SK-N-MC (cell line): Measurements from ENCODE around the gene DNAJC5G.

Source experiments
- EZH2 ChIP-seq: fragments of 200-600 bp; sonication (generic); IDR thresholded peaks from one replicate; pipeline ENCODE4 v1.6.1; 2017; ENCODE audit warnings: antibody characterized with exemption
- POLR2AphosphoS5 ChIP-seq: IDR thresholded peaks from 2 replicates; pipeline ENCODE4 v1.6.1; 2012; ENCODE audit warnings: mild to moderate bottlenecking, low read depth, low read length, borderline replicate concordance

GRCh38 chr2:27308359-27308881 lies 33.2 kb downstream of the DNAJC5G start, which contains the start of gene UCN:
- TF ChIP-seq EZH2 (no peak), POLR2AphosphoS5 (no peak)
